CD14-positive monocyte (primary cell): ENCODE measurements around the gene RHOT1. TPM values are rescaled to one million over a fixed set of nuclear protein-coding genes. Genes with fewer than 3 reads are reported as not detected.
A peak's percentile ranks its signal among the peaks of the same experiment; 100 is the strongest.
"Not testable (repeated sequence)": the region's sequence is repeated elsewhere in the genome, so short reads cannot be mapped to it uniquely, and the experiment has no call there.

Experiments used
- DNase-seq, 3 donors: peaks; one replicate each; pipeline ENCODE4 v3.0.0-alpha.2; 2011 to 2022
- H2AFZ ChIP-seq: 2 replicates; pipeline ENCODE4 v1.6.0; 2012; ENCODE audit warnings: mild to moderate bottlenecking, low read depth, low read length, inconsistent platforms; ENCODE audit not compliant: insufficient read depth, poor library complexity, severe bottlenecking
- H3K27ac ChIP-seq, 2 donors: 1 replicate in 1 of 2; 2 replicates in 1 of 2; pipeline ENCODE4 v1.5.1; 2012 to 2013; ENCODE audit warnings: low read length in 2 of 2, control low read depth in 1 of 2, inconsistent platforms in 1 of 2, low read depth in 1 of 2, mild to moderate bottlenecking in 1 of 2
- H3K27me3 ChIP-seq, 2 donors: one replicate each; pipeline versions ENCODE4 v1.6.0 to v1.6.1; 2011 to 2013; ENCODE audit warnings: low read length in 2 of 2; ENCODE audit not compliant: control insufficient read depth in 2 of 2, insufficient read depth in 2 of 2
- H3K36me3 ChIP-seq, 2 donors: replicated peaks in 1 of 2; 1 replicate in 1 of 2; 2 replicates in 1 of 2; pipeline versions ENCODE4 v1.5.1 to v1.6.1; 2012 to 2013; ENCODE audit warnings: low read length in 2 of 2, control low read depth in 1 of 2, inconsistent platforms in 1 of 2, mild to moderate bottlenecking in 1 of 2; ENCODE audit not compliant: insufficient read depth in 2 of 2, control insufficient read depth in 1 of 2
- H3K4me1 ChIP-seq, 2 donors: 1 replicate in 1 of 2; 2 replicates in 1 of 2; pipeline versions ENCODE4 v1.5.1 to v1.6.1; 2012 to 2013; ENCODE audit warnings: low read length in 2 of 2, control low read depth in 1 of 2, inconsistent platforms in 1 of 2, mild to moderate bottlenecking in 1 of 2, moderate library complexity in 1 of 2; ENCODE audit not compliant: insufficient read depth in 2 of 2, control insufficient read depth in 1 of 2
- H3K4me2 ChIP-seq: replicated peaks from 2 replicates; pipeline ENCODE3; 2012; ENCODE audit warnings: low read length, moderate library complexity, mild to moderate bottlenecking; ENCODE audit not compliant: poor library complexity, severe bottlenecking; ENCODE audit errors: extremely low read depth
- H3K4me3 ChIP-seq, 3 experiments: fragments of 200-600 bp in 1 of 3; sonication (generic) in 1 of 3; replicated peaks in 1 of 3; 1 replicate in 2 of 3; 2 replicates in 1 of 3; pipeline ENCODE4 v1.5.1; 2011 to 2013; ENCODE audit warnings: low read length in 3 of 3, mild to moderate bottlenecking in 3 of 3, control low read depth in 2 of 3, low read depth in 2 of 3, inconsistent platforms in 1 of 3, moderate library complexity in 1 of 3
- H3K79me2 ChIP-seq: 2 replicates; pipeline ENCODE4 v1.6.0; 2012; ENCODE audit warnings: mild to moderate bottlenecking, control low read depth, inconsistent platforms, low read length, moderate library complexity; ENCODE audit not compliant: insufficient read depth
- H3K9ac ChIP-seq: 2 replicates; pipeline ENCODE4 v1.6.0; 2017; ENCODE audit warnings: low read length, mild to moderate bottlenecking; ENCODE audit not compliant: insufficient read depth, poor library complexity, severe bottlenecking
- H3K9me3 ChIP-seq, 2 donors: replicated peaks in 1 of 2; 1 replicate in 1 of 2; 2 replicates in 1 of 2; pipeline versions ENCODE4 v1.5.1 to v1.6.1; 2012 to 2013; ENCODE audit warnings: low read length in 2 of 2, control low read depth in 1 of 2; ENCODE audit not compliant: control insufficient read depth in 1 of 2, insufficient read depth in 1 of 2
- H4K20me1 ChIP-seq: 2 replicates; pipeline ENCODE4 v1.6.0; 2012; ENCODE audit warnings: mild to moderate bottlenecking, low read length, control low read depth, moderate library complexity; ENCODE audit not compliant: insufficient read depth
- H3K27ac Mint-ChIP-seq, 7 donors: one replicate each; pipeline ENCODE4 v1.8.0; 2020; ENCODE audit warnings: mild to moderate bottlenecking in 7 of 7, mixed read lengths in 7 of 7, moderate library complexity in 6 of 7, inconsistent platforms in 2 of 7
- H3K27me3 Mint-ChIP-seq, 3 donors: one replicate each; pipeline ENCODE4 v1.8.0; 2021 to 2022; ENCODE audit warnings: low read depth in 3 of 3, mild to moderate bottlenecking in 3 of 3, mixed read lengths in 3 of 3, moderate library complexity in 3 of 3, inconsistent platforms in 1 of 3
- H3K36me3 Mint-ChIP-seq, 2 donors: one replicate each; pipeline ENCODE4 v1.8.0; 2020; ENCODE audit warnings: mixed read lengths in 2 of 2, inconsistent platforms in 1 of 2, mild to moderate bottlenecking in 1 of 2
- H3K4me1 Mint-ChIP-seq: one replicate; pipeline ENCODE4 v1.8.0; 2020; ENCODE audit warnings: mild to moderate bottlenecking, mixed read lengths
- H3K4me3 Mint-ChIP-seq, 2 donors: one replicate each; pipeline ENCODE4 v1.8.0; 2020; ENCODE audit warnings: mild to moderate bottlenecking in 2 of 2, mixed read lengths in 2 of 2, moderate library complexity in 1 of 2
- H3K9me3 Mint-ChIP-seq, 7 donors: one replicate each; pipeline ENCODE4 v1.8.0; 2020 to 2022; ENCODE audit warnings: mixed read lengths in 7 of 7, mild to moderate bottlenecking in 6 of 7, moderate library complexity in 6 of 7, inconsistent platforms in 2 of 7
- CTCF ChIP-seq: fragments of 200-600 bp; IDR thresholded peaks from one replicate; pipeline ENCODE4 v1.8.0; 2022; ENCODE audit warnings: antibody characterized with exemption, mild to moderate bottlenecking
- WGBS: methylation state at CpG from one replicate; pipeline ENCODE4 v1.1.5; 2013; ENCODE audit warnings: missing lambda C conversion rate; ENCODE audit not compliant: insufficient coverage; 5-methylcytosine and 5-hydroxymethylcytosine counted together
- intact Hi-C, 2 donors: fragments of 100-400 bp; cut with micrococcal nuclease; formaldehyde crosslinking; loops; one replicate each; pipeline versions ENCODE4 v1.15.0 to v1.15.1; 2023
- polyA plus RNA-seq, 3 donors: library from polyadenylated mRNA; depleted of rRNA in 1 of 3; unstranded in 2 of 3; stranded (reverse) in 1 of 3; fragments of 300-500 nt in 2 of 3; fragments of >200 nt in 1 of 3; fragmentation: Illumina TruSeq in 2 of 3; gene quantifications; 1 replicate in 2 of 3; 2 replicates in 1 of 3; pipeline ENCODE4 v1.2.3, GENCODE V29; 2012 to 2021

RHOT1 gene
- polyA plus RNA-seq, 3 donors, result 45.9 to 60.5 (median 51.9) TPM

GRCh38 chr17:32135497-32136117, 6.7 kb upstream of the RHOT1 start:
- H3K27ac Mint-ChIP-seq, H4K20me1 ChIP-seq, H3K36me3 ChIP-seq, H3K4me3 ChIP-seq, H3K79me2 ChIP-seq, H2AFZ ChIP-seq, intact Hi-C loops, H3K4me2 ChIP-seq, H3K27me3 Mint-ChIP-seq, H3K4me3 Mint-ChIP-seq, H3K36me3 Mint-ChIP-seq, H3K9ac ChIP-seq, H3K9me3 ChIP-seq, H3K27ac ChIP-seq, H3K27me3 ChIP-seq: not testable (repeated sequence)
- TF ChIP-seq CTCF, result peak; percentile 73
- peak in 1 of 3 donors; percentile 16 for DNase-seq
- WGBS, result no CpG with 5 or more reads among the region's 14 CpGs
- H3K4me1 Mint-ChIP-seq, result peaks cover 14% of the 10 kb centered on the region
- H3K9me3 Mint-ChIP-seq, result peaks cover 0 to 11% (median 5%) of the 10 kb centered on the region in 7 donors
- H3K4me1 ChIP-seq, result peaks cover 9 to 11% of the 10 kb centered on the region in 2 donors

- Histone ChIP-seq H3K36me3 (no peaks in the 10 kb centered on the region), H4K20me1 (no peaks in the 10 kb centered on the region), H3K4me1 (peaks cover 15 to 20% of the 10 kb centered on the region in 2 donors), H3K9me3 (peaks cover 0 to 6% of the 10 kb centered on the region in 2 donors), H2AFZ (peak overlapping the region; percentile 41), H3K4me3 (no peak overlapping the region), H3K27ac (no peak overlapping the region), H3K4me2 (no peak overlapping the region), H3K27me3 (no peaks in the 10 kb centered on the region), H3K9ac (no peak overlapping the region), H3K79me2 (no peaks in the 10 kb centered on the region)
- DNase-seq, result no peak
- Mint-ChIP-seq H3K9me3 (peaks cover 0 to 12% (median 5%) of the 10 kb centered on the region in 7 donors), H3K27me3 (no peaks in the 10 kb centered on the region), H3K4me1 (peaks cover 21% of the 10 kb centered on the region), H3K36me3 (no peaks in the 10 kb centered on the region), H3K4me3 (no peak overlapping the region), H3K27ac (no peak overlapping the region)
- no CpG with 5 or more reads among the region's 1 CpG for WGBS
- intact Hi-C loops, result no loop called here
- TF ChIP-seq CTCF, result no peak
These were observed 5.4 kb upstream of the RHOT1 start for GRCh38 chr17:32136856-32137255.

GRCh38 chr17:32139504-32139903, 2.8 kb upstream of the RHOT1 start:
- H3K36me3 Mint-ChIP-seq, H3K4me3 ChIP-seq, H3K27me3 ChIP-seq, intact Hi-C loops, H3K36me3 ChIP-seq, DNase-seq, H3K4me3 Mint-ChIP-seq, H3K4me2 ChIP-seq, H3K9me3 ChIP-seq, H3K27me3 Mint-ChIP-seq, H3K27ac ChIP-seq, H3K9ac ChIP-seq, H2AFZ ChIP-seq: not testable (repeated sequence)
- H3K4me1 ChIP-seq, result peaks cover 30 to 39% of the 10 kb centered on the region in 2 donors
- Mint-ChIP-seq H3K4me1 (peaks cover 40% of the 10 kb centered on the region), H3K27ac (peak overlapping the region in 3 of 7 donors; percentile 22 to 93 (median 65)), H3K9me3 (peaks cover 0 to 12% (median 5%) of the 10 kb centered on the region in 7 donors)
- peaks cover 19% of the 10 kb centered on the region for H4K20me1 ChIP-seq
- WGBS, result 100% methylated on average over 3 of the region's 5 CpGs
- peaks cover 22% of the 10 kb centered on the region for H3K79me2 ChIP-seq
